GM23338 (cell line): ENCODE results near the gene TMSB15C. TPM values are rescaled to one million over a fixed set of nuclear protein-coding genes. Genes with fewer than 3 reads are reported as not detected.

Experiments
- ATAC-seq: fragments of 200-7000 bp; cut with Tn5 transposase; 3 replicates; pipeline ENCODE4 v1.9.1; 2020
- DNase-seq: peaks from one replicate; pipeline ENCODE4 v3.0.0-alpha.2; 2015; ENCODE audit warnings: low spot score
- H2AFZ ChIP-seq: fragments of 200-600 bp; sonication (generic); 2 replicates; pipeline ENCODE4 v1.8.0; 2016; ENCODE audit warnings: antibody characterized with exemption, mild to moderate bottlenecking, moderate library complexity
- H3F3A ChIP-seq: fragments of 200-600 bp; sonication (generic); replicated peaks from 2 replicates; pipeline ENCODE4 v1.8.0; 2017; ENCODE audit warnings: antibody characterized with exemption, mixed run types, low read depth
- H3K27ac ChIP-seq: fragments of 200-600 bp; sonication (generic); 2 replicates; pipeline ENCODE4 v1.6.1; 2016; ENCODE audit warnings: low read depth
- H3K27me3 ChIP-seq: fragments of 200-600 bp; sonication (generic); 2 replicates; pipeline ENCODE4 v1.8.0; 2016; ENCODE audit warnings: mild to moderate bottlenecking, mixed run types, moderate library complexity; ENCODE audit not compliant: insufficient read depth
- H3K36me3 ChIP-seq: fragments of 200-600 bp; sonication (generic); 2 replicates; pipeline ENCODE4 v1.8.0; 2016; ENCODE audit warnings: mild to moderate bottlenecking; ENCODE audit not compliant: insufficient read depth
- H3K4me1 ChIP-seq: fragments of 200-600 bp; sonication (generic); 2 replicates; pipeline ENCODE4 v1.8.0; 2016; ENCODE audit warnings: mild to moderate bottlenecking, moderate library complexity; ENCODE audit not compliant: insufficient read depth
- H3K4me2 ChIP-seq: fragments of 200-600 bp; sonication (generic); 2 replicates; pipeline ENCODE4 v1.7.1; 2017; ENCODE audit warnings: mixed run types
- H3K4me3 ChIP-seq: fragments of 200-600 bp; sonication (generic); 2 replicates; pipeline ENCODE4 v1.6.1; 2016; ENCODE audit warnings: mixed run types
- H3K79me2 ChIP-seq: fragments of 200-600 bp; sonication (generic); replicated peaks from 2 replicates; pipeline ENCODE4 v1.8.0; 2017; ENCODE audit warnings: mild to moderate bottlenecking; ENCODE audit not compliant: insufficient read depth
- H3K9me2 ChIP-seq: fragments of 200-600 bp; sonication (generic); 2 replicates; pipeline ENCODE4 v1.8.0; 2017; ENCODE audit not compliant: insufficient read depth
- H4K20me1 ChIP-seq: fragments of 200-600 bp; sonication (generic); replicated peaks from 2 replicates; pipeline ENCODE4 v1.8.0; 2017; ENCODE audit warnings: mild to moderate bottlenecking; ENCODE audit not compliant: insufficient read depth
- H3K27ac Mint-ChIP-seq: 2 replicates; pipeline ENCODE4 v1.8.0; 2020; ENCODE audit warnings: inconsistent platforms, mild to moderate bottlenecking, moderate library complexity, mixed read lengths
- H3K27me3 Mint-ChIP-seq: 3 replicates; pipeline ENCODE4 v1.8.0; 2022; ENCODE audit warnings: low read depth, mild to moderate bottlenecking, moderate library complexity, mixed read lengths, inconsistent platforms; ENCODE audit not compliant: insufficient read depth, poor library complexity
- H3K36me3 Mint-ChIP-seq: 3 replicates; pipeline ENCODE4 v1.8.0; 2021; ENCODE audit warnings: low read depth, mild to moderate bottlenecking, inconsistent platforms, moderate library complexity, mixed read lengths
- H3K4me1 Mint-ChIP-seq: 3 replicates; pipeline ENCODE4 v1.8.0; 2020; ENCODE audit warnings: mild to moderate bottlenecking, inconsistent platforms, mixed read lengths
- H3K4me3 Mint-ChIP-seq: 3 replicates; pipeline ENCODE4 v1.8.0; 2021; ENCODE audit warnings: moderate library complexity, mild to moderate bottlenecking, inconsistent platforms, mixed read lengths
- H3K9me3 Mint-ChIP-seq: 3 replicates; pipeline ENCODE4 v1.8.0; 2020; ENCODE audit warnings: moderate library complexity, mild to moderate bottlenecking, inconsistent platforms, mixed read lengths
- CREB1 ChIP-seq: fragments of 250-450 bp; sonication (Bioruptor Pico); IDR thresholded peaks from 2 replicates; pipeline ENCODE4 v1.5.0; 2020; ENCODE audit warnings: low read depth, mild to moderate bottlenecking, moderate library complexity
- EZH2phosphoT487 ChIP-seq: fragments of 200-600 bp; sonication (generic); IDR thresholded peaks from one replicate; pipeline ENCODE4 v1.8.1; 2018; ENCODE audit warnings: antibody characterized with exemption; ENCODE audit not compliant: unreplicated experiment
- JUNB ChIP-seq: IDR thresholded peaks from one replicate; pipeline ENCODE4 v1.6.1; 2016; ENCODE audit warnings: antibody characterized with exemption; ENCODE audit not compliant: unreplicated experiment
- POLR2AphosphoS5 ChIP-seq: IDR thresholded peaks from 2 replicates; pipeline ENCODE4 v1.6.1; 2016; ENCODE audit warnings: antibody characterized with exemption, low read depth
- STAT1 ChIP-seq: IDR thresholded peaks from one replicate; pipeline ENCODE4 v1.6.1; 2016; ENCODE audit warnings: antibody characterized with exemption; ENCODE audit not compliant: unreplicated experiment
- ZNF114 ChIP-seq: fragments of 250-450 bp; sonication (Bioruptor Pico); IDR thresholded peaks from 2 replicates; pipeline ENCODE4 v1.5.0; 2020; ENCODE audit warnings: mild to moderate bottlenecking, moderate library complexity
- ZNF331 ChIP-seq: fragments of 250-450 bp; sonication (Bioruptor Pico); IDR thresholded peaks from 2 replicates; pipeline ENCODE4 v1.5.0; 2020; ENCODE audit warnings: low read depth, mild to moderate bottlenecking, moderate library complexity
- ZNF462 ChIP-seq: fragments of 250-450 bp; sonication (Bioruptor Pico); IDR thresholded peaks from 2 replicates; pipeline ENCODE4 v1.5.0; 2020; ENCODE audit warnings: mild to moderate bottlenecking, moderate library complexity
- polyA plus RNA-seq: library from polyadenylated mRNA; unstranded; fragments of >200 nt; fragmentation: Nextera tagmentation; extraction: Ambion mirVana; gene quantifications from 2 replicates; pipeline ENCODE4 v1.2.1, GENCODE V29; 2016
- total RNA-seq: library from RNA; depleted of rRNA; stranded (reverse); fragments of >200 nt; shearing (Covaris generic); gene quantifications from 2 replicates; pipeline ENCODE4 v1.2.3, GENCODE V29; 2014
- TF ChIP-seq, protein P1 (sequence below): IDR thresholded peaks from one replicate; pipeline ENCODE4 v1.6.1; 2018; ENCODE audit warnings: antibody characterized with exemption; ENCODE audit not compliant: unreplicated experiment
- TF ChIP-seq, protein P2 (sequence below): IDR thresholded peaks from 2 replicates; pipeline ENCODE4 v1.6.1; 2016; ENCODE audit warnings: antibody characterized with exemption

TMSB15C gene
- total and polyA plus RNA-seq, 2 experiments from 2014 or later = 1.1 to 3.9 TPM

DNA sequence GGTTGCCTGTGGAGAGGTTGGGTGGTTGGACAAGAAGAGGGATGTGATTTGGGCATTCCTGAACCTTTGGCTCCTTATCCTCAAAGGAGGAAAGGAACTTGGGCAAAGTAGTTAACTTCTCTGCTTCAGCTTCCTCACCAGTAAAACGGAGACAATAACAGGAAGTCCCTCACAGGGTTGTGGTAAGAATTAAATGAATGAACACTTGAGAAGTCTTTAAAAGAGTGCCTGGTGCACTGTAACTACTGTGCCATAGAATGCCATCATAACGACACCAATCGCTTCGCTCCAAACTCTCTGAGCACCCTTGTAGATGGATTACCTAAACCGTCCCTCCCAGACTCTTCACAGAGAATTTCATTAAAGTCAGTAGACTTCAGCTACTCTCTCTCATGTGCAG lies 46.8 kb upstream of the TMSB15C start (continued):
- TF ChIP-seq, protein P1, sequence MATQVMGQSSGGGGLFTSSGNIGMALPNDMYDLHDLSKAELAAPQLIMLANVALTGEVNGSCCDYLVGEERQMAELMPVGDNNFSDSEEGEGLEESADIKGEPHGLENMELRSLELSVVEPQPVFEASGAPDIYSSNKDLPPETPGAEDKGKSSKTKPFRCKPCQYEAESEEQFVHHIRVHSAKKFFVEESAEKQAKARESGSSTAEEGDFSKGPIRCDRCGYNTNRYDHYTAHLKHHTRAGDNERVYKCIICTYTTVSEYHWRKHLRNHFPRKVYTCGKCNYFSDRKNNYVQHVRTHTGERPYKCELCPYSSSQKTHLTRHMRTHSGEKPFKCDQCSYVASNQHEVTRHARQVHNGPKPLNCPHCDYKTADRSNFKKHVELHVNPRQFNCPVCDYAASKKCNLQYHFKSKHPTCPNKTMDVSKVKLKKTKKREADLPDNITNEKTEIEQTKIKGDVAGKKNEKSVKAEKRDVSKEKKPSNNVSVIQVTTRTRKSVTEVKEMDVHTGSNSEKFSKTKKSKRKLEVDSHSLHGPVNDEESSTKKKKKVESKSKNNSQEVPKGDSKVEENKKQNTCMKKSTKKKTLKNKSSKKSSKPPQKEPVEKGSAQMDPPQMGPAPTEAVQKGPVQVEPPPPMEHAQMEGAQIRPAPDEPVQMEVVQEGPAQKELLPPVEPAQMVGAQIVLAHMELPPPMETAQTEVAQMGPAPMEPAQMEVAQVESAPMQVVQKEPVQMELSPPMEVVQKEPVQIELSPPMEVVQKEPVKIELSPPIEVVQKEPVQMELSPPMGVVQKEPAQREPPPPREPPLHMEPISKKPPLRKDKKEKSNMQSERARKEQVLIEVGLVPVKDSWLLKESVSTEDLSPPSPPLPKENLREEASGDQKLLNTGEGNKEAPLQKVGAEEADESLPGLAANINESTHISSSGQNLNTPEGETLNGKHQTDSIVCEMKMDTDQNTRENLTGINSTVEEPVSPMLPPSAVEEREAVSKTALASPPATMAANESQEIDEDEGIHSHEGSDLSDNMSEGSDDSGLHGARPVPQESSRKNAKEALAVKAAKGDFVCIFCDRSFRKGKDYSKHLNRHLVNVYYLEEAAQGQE = no peak
- TF ChIP-seq CREB1 (CRISPR knock-in tag) (no peak), STAT1 (no peak)

GRCh38 chrX:104118765-104119164 lies 42.7 kb upstream of the TMSB15C start:
- ATAC-seq = no peak
- H3F3A ChIP-seq = no peaks in the 10 kb centered on the region
- no peak for TF ChIP-seq ZNF114
- no peak for TF ChIP-seq EZH2phosphoT487
- TF ChIP-seq, protein P1 = no peak
- TF ChIP-seq ZNF331 (CRISPR knock-in tag) = no peak
- TF ChIP-seq, protein P2, sequence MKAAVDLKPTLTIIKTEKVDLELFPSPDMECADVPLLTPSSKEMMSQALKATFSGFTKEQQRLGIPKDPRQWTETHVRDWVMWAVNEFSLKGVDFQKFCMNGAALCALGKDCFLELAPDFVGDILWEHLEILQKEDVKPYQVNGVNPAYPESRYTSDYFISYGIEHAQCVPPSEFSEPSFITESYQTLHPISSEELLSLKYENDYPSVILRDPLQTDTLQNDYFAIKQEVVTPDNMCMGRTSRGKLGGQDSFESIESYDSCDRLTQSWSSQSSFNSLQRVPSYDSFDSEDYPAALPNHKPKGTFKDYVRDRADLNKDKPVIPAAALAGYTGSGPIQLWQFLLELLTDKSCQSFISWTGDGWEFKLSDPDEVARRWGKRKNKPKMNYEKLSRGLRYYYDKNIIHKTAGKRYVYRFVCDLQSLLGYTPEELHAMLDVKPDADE = no peak
- TF ChIP-seq CREB1 (CRISPR knock-in tag) = no peak
- no peak for TF ChIP-seq STAT1
- TF ChIP-seq POLR2AphosphoS5 = no peak
- TF ChIP-seq ZNF462 (CRISPR knock-in tag) = no peak
- TF ChIP-seq JUNB = no peak

More at GRCh38 chrX:104118765-104119164, 42.7 kb upstream of the TMSB15C start:
- H3K27ac Mint-ChIP-seq = no peak overlapping the region
- Histone ChIP-seq H3K27me3 (no peaks in the 10 kb centered on the region), H3K9me2 (no peaks in the 10 kb centered on the region), H3K4me1 (peaks cover 3% of the 10 kb centered on the region), H3K36me3 (no peaks in the 10 kb centered on the region), H2AFZ (no peak overlapping the region), H3K79me2 (no peaks in the 10 kb centered on the region), H3K27ac (no peak overlapping the region), H4K20me1 (no peaks in the 10 kb centered on the region), H3K4me2 (no peak overlapping the region), H3K4me3 (no peak overlapping the region)
- DNase-seq = peak; percentile 19
- H3K36me3 Mint-ChIP-seq = no peaks in the 10 kb centered on the region
- no peak overlapping the region for H3K4me3 Mint-ChIP-seq
- peaks cover 2% of the 10 kb centered on the region for H3K27me3 Mint-ChIP-seq
- H3K4me1 Mint-ChIP-seq = peaks cover 21% of the 10 kb centered on the region; the same call in 2 of the 3 replicates
- H3K9me3 Mint-ChIP-seq = no peaks in the 10 kb centered on the region; the same call in 2 of the 3 replicates
